H9 (cell line): Measurements from ENCODE around the gene TTLL12. TPM values are rescaled to one million over a fixed set of nuclear protein-coding genes. Genes with fewer than 3 reads are reported as not detected.

Experiments used
- DNase-seq: peaks from one replicate; pipeline ENCODE4 v3.0.0-alpha.2; 2017
- H2AFZ ChIP-seq: one replicate; pipeline ENCODE4 v1.6.1; 2013; ENCODE audit warnings: mild to moderate bottlenecking, low read length, control low read depth, moderate library complexity
- H2AK5ac ChIP-seq: 2 replicates; pipeline ENCODE4 v1.6.1; 2013; ENCODE audit warnings: low read length, control low read depth, mixed read lengths; ENCODE audit not compliant: insufficient read length
- H2BK120ac ChIP-seq: one replicate; pipeline ENCODE4 v1.6.1; 2013; ENCODE audit warnings: low read depth, mild to moderate bottlenecking, low read length, control low read depth, inconsistent platforms; ENCODE audit not compliant: poor library complexity, severe bottlenecking
- H2BK12ac ChIP-seq: 2 replicates; pipeline ENCODE4 v1.6.1; 2013; ENCODE audit warnings: low read length, control low read depth, mixed read lengths, low read depth; ENCODE audit not compliant: insufficient read length
- H2BK15ac ChIP-seq: 2 replicates; pipeline ENCODE4 v1.6.1; 2013; ENCODE audit warnings: low read depth, low read length, control low read depth
- H2BK20ac ChIP-seq: one replicate; pipeline ENCODE4 v1.6.1; 2013; ENCODE audit warnings: low read depth, mild to moderate bottlenecking, low read length, control low read depth, inconsistent platforms; ENCODE audit not compliant: poor library complexity, severe bottlenecking
- H2BK5ac ChIP-seq: 2 replicates; pipeline ENCODE4 v1.6.1; 2013; ENCODE audit warnings: low read length, control low read depth, mixed read lengths; ENCODE audit not compliant: insufficient read length
- H3K14ac ChIP-seq: 2 replicates; pipeline ENCODE4 v1.6.1; 2013; ENCODE audit warnings: low read length, control low read depth; ENCODE audit not compliant: insufficient read depth
- H3K18ac ChIP-seq: 2 replicates; pipeline ENCODE4 v1.6.1; 2013; ENCODE audit warnings: low read depth, mild to moderate bottlenecking, mixed read lengths, low read length, control low read depth; ENCODE audit not compliant: insufficient read length
- H3K23ac ChIP-seq: 2 replicates; pipeline ENCODE4 v1.6.1; 2013; ENCODE audit warnings: low read length, control low read depth, mixed read lengths, low read depth; ENCODE audit not compliant: insufficient read length
- H3K23me2 ChIP-seq: 2 replicates; pipeline ENCODE4 v1.6.1; 2013; ENCODE audit warnings: low read depth, mild to moderate bottlenecking, mixed read lengths, low read length, control low read depth; ENCODE audit not compliant: insufficient read length, poor library complexity, severe bottlenecking
- H3K27ac ChIP-seq: 2 replicates; pipeline ENCODE4 v1.5.1; 2013; ENCODE audit warnings: low read length, control low read depth, mixed read lengths, low read depth; ENCODE audit not compliant: insufficient read length
- H3K27me3 ChIP-seq: 2 replicates; pipeline ENCODE4 v1.6.1; 2013; ENCODE audit warnings: low read length, control low read depth, inconsistent platforms; ENCODE audit not compliant: insufficient read depth
- H3K4ac ChIP-seq: 2 replicates; pipeline ENCODE4 v1.6.1; 2013; ENCODE audit warnings: low read depth, mild to moderate bottlenecking, control low read depth, inconsistent platforms, low read length, moderate library complexity
- H3K4me1 ChIP-seq: 2 replicates; pipeline ENCODE4 v1.6.1; 2013; ENCODE audit warnings: low read length, control low read depth, inconsistent platforms; ENCODE audit not compliant: insufficient read depth
- H3K4me2 ChIP-seq: 2 replicates; pipeline ENCODE4 v1.6.1; 2013; ENCODE audit warnings: low read length, control low read depth, mixed read lengths; ENCODE audit not compliant: insufficient read length, insufficient read depth
- H3K56ac ChIP-seq: 2 replicates; pipeline ENCODE4 v1.6.1; 2013; ENCODE audit warnings: low read depth, mild to moderate bottlenecking, mixed read lengths, low read length, control low read depth; ENCODE audit not compliant: insufficient read length
- H3K79me1 ChIP-seq: 2 replicates; pipeline ENCODE4 v1.6.1; 2013; ENCODE audit warnings: low read depth, mild to moderate bottlenecking, moderate library complexity, low read length, control low read depth, inconsistent platforms; ENCODE audit not compliant: insufficient read depth, poor library complexity, severe bottlenecking
- H3K79me2 ChIP-seq: 2 replicates; pipeline ENCODE4 v1.6.1; 2013; ENCODE audit warnings: low read length, control low read depth, inconsistent platforms; ENCODE audit not compliant: insufficient read depth
- H3K9ac ChIP-seq: 2 replicates; pipeline ENCODE4 v1.6.1; 2013; ENCODE audit warnings: low read length, control low read depth, mixed read lengths; ENCODE audit not compliant: insufficient read length; ENCODE audit errors: extremely low read depth
- H3K9me3 ChIP-seq: one replicate; pipeline ENCODE4 v1.6.1; 2013; ENCODE audit warnings: low read depth, low read length, inconsistent platforms; ENCODE audit not compliant: control insufficient read depth
- H3T11ph ChIP-seq: one replicate; pipeline ENCODE4 v1.6.1; 2013; ENCODE audit warnings: mild to moderate bottlenecking, low read length, control low read depth, inconsistent platforms
- H4K20me1 ChIP-seq: one replicate; pipeline ENCODE4 v1.6.1; 2013; ENCODE audit not compliant: control insufficient read depth, insufficient read length, insufficient read depth
- H4K5ac ChIP-seq: 2 replicates; pipeline ENCODE4 v1.6.1; 2013; ENCODE audit warnings: low read depth, mild to moderate bottlenecking, mixed read lengths, low read length, control low read depth; ENCODE audit not compliant: insufficient read length
- H4K8ac ChIP-seq: replicated peaks from 2 replicates; pipeline ENCODE4 v1.6.1; 2013; ENCODE audit warnings: low read length, control low read depth, mixed read lengths, low read depth; ENCODE audit not compliant: insufficient read length
- H4K91ac ChIP-seq: 2 replicates; pipeline ENCODE4 v1.6.1; 2013; ENCODE audit warnings: low read depth, mild to moderate bottlenecking, moderate library complexity, mixed read lengths, low read length, control low read depth; ENCODE audit not compliant: insufficient read length
- H3K27ac Mint-ChIP-seq, 3 experiments: 2 replicates in 2 of 3; 3 replicates in 1 of 3; pipeline ENCODE4 v1.8.0; 2020 to 2021; ENCODE audit warnings: mixed read lengths in 3 of 3, mild to moderate bottlenecking in 1 of 3, moderate library complexity in 1 of 3
- H3K27me3 Mint-ChIP-seq: 2 replicates; pipeline ENCODE4 v1.8.0; 2021; ENCODE audit warnings: low read depth, mild to moderate bottlenecking, moderate library complexity, mixed read lengths
- H3K36me3 Mint-ChIP-seq, 3 experiments: 2 replicates in 2 of 3; 3 replicates in 1 of 3; pipeline ENCODE4 v1.8.0; 2020 to 2021; ENCODE audit warnings: low read depth in 3 of 3, mixed read lengths in 3 of 3; ENCODE audit not compliant: insufficient read depth in 1 of 3
- H3K4me1 Mint-ChIP-seq, 2 experiments: 2 replicates each; pipeline ENCODE4 v1.8.0; 2020; ENCODE audit warnings: mixed read lengths in 2 of 2
- H3K4me3 Mint-ChIP-seq, 2 experiments: 2 replicates in 1 of 2; 3 replicates in 1 of 2; pipeline ENCODE4 v1.8.0; 2020 to 2021; ENCODE audit warnings: mild to moderate bottlenecking in 2 of 2, mixed read lengths in 2 of 2, moderate library complexity in 1 of 2
- H3K9me3 Mint-ChIP-seq, 2 experiments: 2 replicates in 1 of 2; 3 replicates in 1 of 2; pipeline ENCODE4 v1.8.0; 2020; ENCODE audit warnings: mild to moderate bottlenecking in 2 of 2, mixed read lengths in 2 of 2, moderate library complexity in 1 of 2
- CTCF ChIP-seq: fragments of 200-600 bp; sonication (generic); conservative IDR thresholded peaks from 3 replicates; pipeline ENCODE4 v1.8.0; 2021; ENCODE audit warnings: antibody characterized with exemption, mild to moderate bottlenecking
- WGBS: extraction: QIAGEN DNeasy Blood & Tissue Kit; methylation state at CpG from one replicate; pipeline ENCODE4 v1.1.7; 2013; ENCODE audit warnings: missing lambda C conversion rate, low lambda C conversion rate, mixed read lengths; ENCODE audit not compliant: insufficient read length; ENCODE audit errors: extremely low coverage; 5-methylcytosine and 5-hydroxymethylcytosine counted together
- total RNA-seq: library from RNA; stranded (reverse); gene quantifications from 2 replicates; pipeline ENCODE4 v1.2.1, GENCODE V29; 2021

The TTLL12 gene
- total RNA-seq, 1 experiment from 2014 or later: 89.6 TPM

GRCh38 chr22:43167001-43167589 lies 19.8 kb downstream of the TTLL12 start:
- Histone ChIP-seq H2BK20ac (no peak overlapping the region), H3K79me2 (no peaks in the 10 kb centered on the region), H4K91ac (no peak overlapping the region), H2BK5ac (no peak overlapping the region), H3K18ac (no peak overlapping the region), H2BK120ac (no peak overlapping the region), H3K27me3 (no peaks in the 10 kb centered on the region), H3K4ac (no peak overlapping the region), H4K8ac (no peak overlapping the region), H3K79me1 (no peaks in the 10 kb centered on the region), H2AK5ac (no peak overlapping the region), H3K23ac (no peak overlapping the region), H3K23me2 (no peaks in the 10 kb centered on the region), H3K4me1 (no peaks in the 10 kb centered on the region), H3K9ac (no peak overlapping the region), H2BK12ac (no peak overlapping the region), H2AFZ (no peak overlapping the region), H2BK15ac (no peak overlapping the region), H3K14ac (no peak overlapping the region), H3K4me2 (no peak overlapping the region), H4K20me1 (no peaks in the 10 kb centered on the region), H4K5ac (no peak overlapping the region), H3K9me3 (no peaks in the 10 kb centered on the region), H3K27ac (no peak overlapping the region), H3K56ac (no peak overlapping the region), H3T11ph (no peak overlapping the region)
- no CpG with 5 or more reads among the region's 19 CpGs for WGBS
- Mint-ChIP-seq H3K27me3 (no peaks in the 10 kb centered on the region; the same call in none of the 2 replicates), H3K4me3 (no peak overlapping the region), H3K27ac (no peak overlapping the region; a peak in 3 of 7 replicates), H3K9me3 (no peaks in the 10 kb centered on the region), H3K4me1 (peaks cover 0 to 3% of the 10 kb centered on the region in 2 experiments; a peak in 1 of 4 replicates), H3K36me3 (peaks cover 8 to 51% (median 42%) of the 10 kb centered on the region in 3 experiments; a peak in 6 of 7 replicates)
- no peak for DNase-seq
- no peak for TF ChIP-seq CTCF
